HUDEP-2 (cell line): ENCODE data around the gene CCDC88C.
"Not testable (repeated sequence)": the region's sequence is repeated elsewhere in the genome, so short reads cannot be mapped to it uniquely, and the experiment has no call there.

Source experiments
- DNase-seq, 76 experiments: peaks; one replicate each; lab custom pipeline; 2025; ENCODE audit not compliant: unreplicated experiment in 76 of 76; lab: John Stamatoyannopoulos, UW

The CCDC88C gene

DNA sequence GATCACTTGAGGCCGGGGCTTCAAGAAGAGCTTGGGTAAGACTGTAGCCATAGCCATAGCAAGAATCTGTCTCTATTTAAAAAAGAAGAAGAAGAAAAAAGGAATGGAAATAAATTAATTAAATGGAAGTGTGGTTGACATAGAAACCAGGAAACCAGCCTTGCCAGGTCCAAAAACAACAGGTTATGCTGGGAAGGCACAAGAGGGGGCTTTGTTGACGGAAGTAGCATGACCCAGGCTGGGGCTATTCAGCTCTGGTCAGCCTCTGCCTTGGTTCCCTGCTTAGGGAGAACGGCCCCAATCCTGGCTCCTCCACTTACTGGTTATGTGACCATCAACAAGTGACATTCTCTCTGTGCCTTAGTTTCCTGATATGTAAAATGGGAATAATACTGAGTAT is 158.7 kb downstream of the CCDC88C start:
- no peak for DNase-seq

DNA sequence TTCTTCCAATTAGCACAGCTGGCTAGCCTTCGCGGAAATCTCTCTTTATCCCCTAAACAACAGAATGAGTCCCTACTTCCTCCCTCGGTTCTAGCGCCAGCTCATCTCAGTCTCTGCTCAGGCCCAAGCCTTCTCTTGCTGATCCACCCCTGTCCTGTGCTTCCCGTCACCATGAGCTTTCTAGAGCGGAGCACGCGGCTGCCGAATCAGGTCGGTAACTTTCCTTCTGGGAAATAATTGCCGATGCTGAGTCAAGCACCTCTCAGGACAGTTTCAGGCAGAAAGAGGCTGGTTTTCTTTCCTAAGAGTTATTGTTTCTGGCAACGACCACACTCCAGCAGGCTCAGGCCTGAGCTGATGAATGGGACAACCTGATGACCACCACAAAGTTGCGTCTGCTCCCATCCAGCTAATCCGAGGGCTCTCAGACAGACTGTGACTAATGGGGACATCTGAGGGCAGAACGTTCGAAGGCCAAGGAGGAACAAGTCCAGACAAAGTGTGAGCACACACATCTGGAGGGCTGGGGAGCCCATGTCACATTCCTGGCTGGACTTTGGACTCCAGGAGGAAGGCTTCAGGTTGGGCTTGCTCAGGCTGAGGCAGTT is 159.5 kb downstream of the CCDC88C start:
- no peak for DNase-seq

GRCh38 chr14:91257328-91258010 is 160.2 kb downstream of the CCDC88C start:
- DNase-seq = no peak

- no peak for DNase-seq
These were observed 161.0 kb downstream of the CCDC88C start for GRCh38 chr14:91256661-91257060.

GRCh38 chr14:91255026-91255695 is 162.5 kb downstream of the CCDC88C start:
- DNase-seq = no peak

DNA sequence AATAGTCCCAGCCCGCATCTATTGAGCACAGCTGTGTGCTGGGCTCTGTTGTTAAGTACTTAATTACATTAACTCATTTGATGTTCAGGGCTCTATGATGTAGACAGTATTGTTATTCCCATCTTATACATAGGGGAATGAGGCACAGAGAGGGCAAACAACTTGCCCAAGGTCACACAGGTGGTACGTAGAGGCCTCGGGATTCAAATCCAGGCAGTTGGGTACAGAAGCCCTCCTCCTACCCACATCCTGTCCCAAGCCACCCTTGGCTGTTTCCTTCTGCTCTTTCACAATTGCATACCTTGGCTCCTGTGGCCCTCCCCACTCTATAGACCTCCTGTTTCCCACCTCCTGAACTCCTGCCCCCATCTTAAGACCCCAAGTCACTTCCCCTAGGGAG is 163.2 kb downstream of the CCDC88C start:
- no peak for DNase-seq

DNA sequence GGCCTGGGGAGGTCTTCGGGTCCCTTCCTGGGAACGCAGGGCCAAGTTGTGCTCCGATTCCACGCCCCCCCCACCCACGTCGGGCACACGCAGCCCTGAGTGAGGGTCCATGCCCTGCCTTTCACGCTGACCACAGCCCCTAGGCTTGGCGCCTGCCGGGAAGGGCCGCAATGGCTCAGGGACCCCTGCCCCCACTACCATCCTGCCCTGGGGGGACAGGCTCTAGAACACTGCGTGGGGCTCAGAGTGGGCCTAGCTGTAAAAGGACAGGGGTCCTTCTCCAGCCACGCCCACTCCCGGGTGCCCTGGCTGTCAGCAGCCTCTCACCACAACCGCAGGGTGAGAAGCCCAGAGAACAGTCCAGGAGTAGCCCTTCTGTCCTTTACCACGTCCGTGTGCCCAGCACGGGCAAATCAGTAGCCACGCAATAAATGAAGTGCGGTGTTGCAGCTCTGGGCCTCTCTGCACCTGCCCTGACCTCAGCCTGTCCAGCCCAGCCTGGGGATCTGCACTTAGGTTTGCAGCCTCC is 163.8 kb downstream of the CCDC88C start:
- no peak for DNase-seq

- peak in 18 of 76 experiments; percentile 5 to 45 (median 22) for DNase-seq
These were observed 164.5 kb downstream of the CCDC88C start for GRCh38 chr14:91252871-91253794.

DNA sequence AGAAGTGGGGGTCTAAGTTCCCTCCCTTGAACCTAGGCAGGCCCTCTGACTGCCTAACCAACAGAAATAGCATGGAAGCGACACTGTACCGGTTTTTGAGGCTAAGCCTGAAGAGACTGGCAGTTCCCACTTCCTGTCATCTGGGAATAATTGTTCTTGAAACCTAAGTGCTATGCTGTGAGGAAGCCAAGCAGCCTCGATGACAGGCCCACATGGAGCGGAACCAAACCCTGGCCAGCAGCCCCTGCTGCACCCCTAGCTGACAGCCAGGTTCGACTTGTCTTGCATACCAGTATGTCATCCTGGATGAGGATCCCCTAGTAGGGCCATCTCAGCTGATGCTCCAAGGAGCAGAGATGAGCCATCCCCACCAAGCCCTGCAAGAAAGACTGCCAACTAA is 166.7 kb downstream of the CCDC88C start:
- no peak for DNase-seq

- DNase-seq = peak in 1 of 76 experiments; percentile 9
These were observed 167.6 kb downstream of the CCDC88C start for GRCh38 chr14:91249841-91250616.

DNA sequence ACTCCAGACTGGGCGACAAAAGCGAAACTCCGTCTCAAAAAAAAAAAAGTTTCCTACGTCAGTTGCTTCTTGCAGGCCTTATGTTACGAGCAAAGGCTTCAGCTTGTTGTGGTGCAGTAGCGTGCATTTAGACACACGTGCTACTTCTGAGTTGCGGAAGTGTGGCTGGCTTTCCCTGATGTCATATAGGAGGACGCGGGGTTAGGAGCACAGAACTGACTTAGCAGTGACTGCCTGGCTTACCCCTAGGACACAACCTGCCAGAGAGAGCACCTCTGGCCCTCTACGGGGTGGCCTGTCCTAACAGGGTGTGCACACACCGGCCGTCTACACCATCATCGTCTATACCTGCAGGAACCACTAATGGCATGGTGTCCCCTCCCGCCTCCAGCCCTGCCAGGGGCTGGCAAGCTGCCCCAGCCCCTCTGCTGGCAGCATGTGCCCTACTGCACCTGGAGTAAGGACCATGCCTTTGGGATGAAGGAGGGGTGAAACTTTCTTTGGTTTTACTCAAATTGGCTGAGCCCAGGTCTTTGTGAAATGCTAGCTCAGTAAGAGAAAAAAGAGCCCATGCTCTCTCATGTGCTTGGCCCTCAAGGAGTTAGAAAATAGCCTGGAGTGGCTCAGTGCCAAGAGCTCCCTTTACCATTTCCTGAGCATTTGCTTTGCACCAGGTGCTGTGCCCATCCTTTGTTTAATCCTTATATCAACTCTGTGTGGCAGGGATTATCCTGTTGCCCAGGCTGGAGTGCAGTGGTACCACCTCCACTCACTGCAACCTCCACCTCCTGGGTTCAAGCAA is 171.4 kb downstream of the CCDC88C start:
- DNase-seq = no peak

DNA sequence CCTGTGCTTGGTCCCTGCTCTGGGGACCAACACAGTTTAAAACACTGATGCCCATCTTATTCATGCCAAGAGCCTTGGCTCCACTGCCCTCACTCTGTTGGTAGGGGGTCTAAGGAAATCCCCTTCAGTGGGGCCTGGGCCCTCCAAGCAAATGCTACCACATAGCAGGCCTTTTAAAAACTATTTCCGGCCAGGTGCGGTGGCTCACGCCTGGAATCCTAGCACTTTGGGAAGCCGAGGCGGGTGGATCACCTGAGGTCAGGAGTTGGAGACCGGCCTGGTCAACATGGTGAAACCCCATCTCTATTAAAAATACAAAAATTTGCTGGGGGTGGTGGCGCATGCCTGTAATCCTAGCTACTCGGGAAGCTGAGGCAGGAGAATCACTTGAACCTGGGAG is 172.0 kb downstream of the CCDC88C start:
- not testable (repeated sequence) for DNase-seq

GRCh38 chr14:91245029-91245428 is 172.6 kb downstream of the CCDC88C start:
- no peak for DNase-seq

GRCh38 chr14:91244501-91244901 is 173.1 kb downstream of the CCDC88C start, which contains the start of gene GPR68:
Gene GPR68, minus strand, starts transcription at chr14:91244704. Its CDS starts 9,654 bp downstream, at chr14:91235050.
- no peak for DNase-seq

- DNase-seq = no peak
These were observed 174.5 kb downstream of the CCDC88C start for GRCh38 chr14:91243074-91243471.

GRCh38 chr14:91242635-91243034 is 175.0 kb downstream of the CCDC88C start:
- no peak for DNase-seq

DNA sequence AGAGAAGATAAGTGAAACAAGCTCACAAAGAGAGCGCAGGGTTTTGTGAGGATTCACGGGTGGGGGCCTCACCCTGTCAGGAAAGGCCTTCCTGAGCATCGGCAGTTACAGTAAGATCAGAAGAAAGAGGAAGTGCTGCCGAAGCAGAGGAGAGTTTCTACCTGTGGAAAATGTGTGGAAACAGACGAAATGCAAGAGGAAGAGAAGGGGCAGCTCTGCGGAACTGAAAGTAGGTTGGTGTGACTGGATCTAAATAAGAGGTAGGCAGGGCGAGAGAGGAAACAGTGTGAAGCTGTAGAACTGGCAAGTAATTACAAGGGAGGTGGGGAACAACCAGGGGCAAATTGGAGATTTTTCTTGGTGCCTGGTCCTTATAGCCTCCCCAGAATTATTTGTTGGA is 175.8 kb downstream of the CCDC88C start:
- DNase-seq = no peak

GRCh38 chr14:91238661-91239060 is 179.0 kb downstream of the CCDC88C start:
- no peak for DNase-seq

GRCh38 chr14:91238085-91238484 is 179.5 kb downstream of the CCDC88C start:
- no peak for DNase-seq
